ES-I3 (cell line): ENCODE results near the gene LIPC.

Experiments
- H3K36me3 ChIP-seq: 2 replicates; pipeline ENCODE4 v1.6.1; 2013; ENCODE audit warnings: mild to moderate bottlenecking, low read length, control low read depth, moderate library complexity; ENCODE audit not compliant: insufficient read depth
- H3K4me1 ChIP-seq: 2 replicates; pipeline ENCODE4 v1.6.1; 2013; ENCODE audit warnings: mild to moderate bottlenecking, control low read depth, low read length; ENCODE audit not compliant: insufficient read depth
- H3K9ac ChIP-seq: 2 replicates; pipeline ENCODE4 v1.6.1; 2013; ENCODE audit warnings: low read depth, mild to moderate bottlenecking, low read length, moderate library complexity
- H3K9me3 ChIP-seq: 2 replicates; pipeline ENCODE4 v1.6.1; 2013; ENCODE audit warnings: mild to moderate bottlenecking, low read length, moderate library complexity; ENCODE audit not compliant: control insufficient read depth, insufficient read depth

LIPC gene

DNA sequence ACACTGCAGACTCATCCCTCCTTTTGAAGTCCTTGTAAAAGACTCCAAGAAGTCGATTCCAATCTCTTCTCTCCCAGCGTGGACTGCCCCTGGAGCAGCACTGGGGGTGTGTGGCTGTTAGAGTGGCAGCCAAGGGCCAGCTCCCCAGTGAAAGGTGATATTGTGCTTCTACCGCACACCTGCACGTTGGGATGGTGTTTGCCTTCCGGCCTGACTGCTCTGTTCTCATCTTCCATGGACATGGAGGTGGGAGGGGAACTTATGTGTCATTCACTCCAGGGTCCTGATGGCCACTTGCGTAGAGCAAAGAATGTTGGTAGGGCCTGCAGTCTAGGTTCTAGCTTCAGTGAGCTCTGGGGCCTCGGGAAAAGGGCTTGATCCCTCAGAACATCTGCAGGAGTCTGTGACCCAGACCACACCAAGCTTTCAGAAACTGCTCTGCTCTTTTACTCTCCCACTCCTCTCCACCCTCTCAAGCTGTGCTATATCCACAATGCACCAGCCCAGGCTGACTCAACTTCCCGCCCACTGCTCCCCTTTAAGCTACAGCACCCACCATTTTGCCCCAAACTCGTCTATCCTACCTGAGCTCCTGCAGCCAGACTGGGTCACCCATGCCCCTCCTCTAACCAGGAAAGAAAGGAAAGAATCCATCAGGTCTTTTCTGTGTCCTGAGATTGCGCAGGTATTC lies 31.3 kb downstream of the LIPC start:
- Histone ChIP-seq H3K4me1 (peaks cover 9% of the 10 kb centered on the region; the same call in 1 of the 2 replicates), H3K36me3 (no peaks in the 10 kb centered on the region), H3K9ac (no peak overlapping the region), H3K9me3 (no peaks in the 10 kb centered on the region)

DNA sequence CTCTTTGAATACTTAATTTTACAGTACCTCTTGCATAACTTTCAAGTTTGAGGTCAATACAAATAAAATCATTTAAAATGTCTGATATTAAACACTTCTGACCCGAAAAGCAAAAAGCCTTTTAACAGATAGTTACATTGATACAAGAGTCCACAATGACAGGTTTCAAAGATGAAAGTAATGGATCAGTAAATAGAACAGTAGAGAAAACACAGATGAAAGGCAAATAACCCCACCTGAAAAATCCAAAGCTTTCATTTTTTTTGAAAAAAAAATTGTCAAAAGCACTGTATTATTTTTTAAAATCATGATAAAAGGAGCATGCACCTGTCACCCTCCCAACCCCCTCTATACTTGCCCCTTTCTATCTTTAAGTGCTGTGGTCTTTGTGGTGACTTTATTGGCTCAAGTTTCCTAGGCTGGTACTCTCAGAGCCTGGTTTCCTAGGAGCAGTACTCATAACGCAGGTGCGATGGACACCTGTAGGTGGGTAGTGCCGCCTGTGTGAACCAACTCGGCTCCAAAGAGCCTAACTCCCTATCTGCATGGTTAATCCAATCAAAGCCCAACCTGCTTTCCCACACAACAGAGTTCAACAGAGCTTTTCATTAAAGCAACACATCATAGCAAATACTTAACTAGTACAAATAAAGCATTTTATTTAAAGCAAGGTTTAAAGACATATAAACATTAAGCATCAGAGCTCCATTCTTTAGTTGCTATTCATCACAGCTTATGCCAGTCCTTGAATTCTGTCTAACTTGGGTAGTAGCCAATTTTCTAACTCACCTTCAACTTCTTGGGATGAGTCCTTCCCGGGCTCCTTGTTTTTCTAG lies 32.2 kb downstream of the LIPC start:
- Histone ChIP-seq H3K4me1 (peaks cover 11% of the 10 kb centered on the region), H3K9ac (no peak overlapping the region), H3K9me3 (no peaks in the 10 kb centered on the region), H3K36me3 (no peaks in the 10 kb centered on the region)

DNA sequence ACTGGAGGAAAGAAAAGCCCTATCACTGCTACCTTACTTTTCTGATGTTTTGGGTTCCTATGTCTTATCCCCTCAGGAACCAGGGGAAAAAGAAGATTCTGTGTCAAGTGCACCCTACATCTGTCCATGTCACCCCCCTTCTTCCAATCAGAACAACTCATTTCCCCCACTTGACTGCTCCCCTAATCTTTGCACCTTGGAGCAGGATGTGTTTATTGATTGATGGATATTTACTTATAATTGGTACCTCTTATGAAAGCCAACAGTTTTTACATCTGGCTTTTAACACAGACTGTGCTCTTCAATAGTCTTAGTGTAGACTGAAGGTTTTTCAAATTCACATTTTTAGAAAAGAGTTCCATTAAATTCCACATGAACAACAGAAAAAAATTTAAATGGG lies 33.3 kb downstream of the LIPC start:
- Histone ChIP-seq H3K9ac (no peak overlapping the region), H3K4me1 (peaks cover 19% of the 10 kb centered on the region), H3K36me3 (no peaks in the 10 kb centered on the region), H3K9me3 (no peaks in the 10 kb centered on the region)

DNA sequence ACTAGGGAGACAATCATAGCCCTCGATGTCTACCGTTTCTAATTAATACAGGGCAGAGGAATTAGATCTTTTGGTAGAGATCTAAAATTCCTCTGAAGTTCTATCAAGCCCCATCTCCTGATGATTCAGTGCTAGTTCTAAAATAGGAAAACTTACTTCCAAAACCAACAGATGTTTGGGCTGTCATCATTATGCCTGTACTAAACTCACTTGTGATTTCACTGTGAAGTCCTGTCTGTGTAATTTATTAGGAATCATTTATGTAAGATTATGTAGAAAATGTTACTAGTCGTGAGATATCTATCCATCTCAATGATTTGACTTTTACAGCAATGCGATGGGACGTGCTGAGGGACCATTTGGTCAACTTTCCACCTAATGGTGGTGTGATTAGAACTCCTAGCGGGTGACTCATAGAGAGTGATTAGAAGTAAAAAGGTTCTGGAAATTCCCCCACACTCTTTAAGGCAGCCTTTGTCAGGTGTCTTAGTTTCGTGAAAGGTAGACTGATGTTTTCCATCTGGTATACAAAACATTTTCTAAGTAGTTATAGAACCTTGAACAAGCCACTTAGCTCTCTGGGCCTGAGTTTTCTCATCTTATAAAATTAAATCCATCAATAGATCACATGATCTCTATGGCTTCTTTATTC lies 34.2 kb downstream of the LIPC start:
- Histone ChIP-seq H3K9ac (no peak overlapping the region), H3K4me1 (peaks cover 19% of the 10 kb centered on the region), H3K9me3 (no peaks in the 10 kb centered on the region), H3K36me3 (no peaks in the 10 kb centered on the region)

DNA sequence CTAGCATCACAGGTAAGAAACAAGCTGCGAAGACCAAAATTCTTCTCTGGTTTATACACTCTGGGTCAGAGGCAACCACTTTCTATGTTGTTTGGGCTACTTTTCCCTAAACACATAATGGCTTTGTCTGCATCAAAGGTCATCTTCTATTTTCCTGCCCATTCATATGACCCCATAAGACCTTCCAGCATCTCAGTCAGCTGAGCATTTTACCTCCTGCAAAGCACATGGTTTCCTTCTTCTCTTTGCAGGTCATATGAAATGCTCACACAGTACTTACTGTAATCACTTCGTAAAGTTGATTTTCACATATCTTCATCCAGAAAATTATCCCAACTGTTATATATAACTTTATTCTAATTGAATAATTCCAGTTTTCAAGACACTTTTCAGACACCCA lies 34.8 kb downstream of the LIPC start:
- peaks cover 19% of the 10 kb centered on the region for H3K4me1 ChIP-seq
- H3K9ac ChIP-seq, result no peak overlapping the region
- H3K36me3 ChIP-seq, result no peaks in the 10 kb centered on the region
- no peaks in the 10 kb centered on the region for H3K9me3 ChIP-seq

DNA sequence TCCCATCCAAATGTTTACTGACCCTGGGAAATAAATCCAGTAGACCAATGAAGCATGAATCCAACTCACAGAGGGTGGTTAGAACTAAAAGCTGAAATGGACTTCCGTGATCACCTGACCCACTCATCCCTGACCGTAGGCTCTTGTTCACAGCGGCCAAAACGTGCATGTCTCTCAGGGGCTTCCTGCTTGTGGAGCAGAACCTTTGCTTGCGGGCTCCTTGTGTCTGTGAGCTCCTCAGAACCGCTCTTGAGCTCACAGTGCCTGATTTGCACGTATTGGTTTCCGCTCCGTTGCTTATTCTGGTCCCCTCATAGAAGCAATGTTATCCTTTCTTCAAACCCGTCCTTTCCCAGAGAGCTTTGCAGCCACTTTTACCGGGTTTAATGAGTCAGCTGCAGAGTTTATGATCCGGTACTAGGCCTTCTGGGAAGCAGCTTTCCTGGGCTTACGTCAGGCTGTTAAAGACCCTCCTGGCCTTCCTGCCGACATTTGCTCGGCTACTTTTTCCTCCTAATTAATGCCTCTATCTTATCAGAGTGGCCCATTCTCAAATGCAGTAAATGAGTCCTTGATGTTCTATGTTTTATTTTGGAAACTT lies 35.4 kb downstream of the LIPC start:
- Histone ChIP-seq H3K9ac (no peak overlapping the region), H3K4me1 (peaks cover 18% of the 10 kb centered on the region), H3K9me3 (no peaks in the 10 kb centered on the region), H3K36me3 (no peaks in the 10 kb centered on the region)

DNA sequence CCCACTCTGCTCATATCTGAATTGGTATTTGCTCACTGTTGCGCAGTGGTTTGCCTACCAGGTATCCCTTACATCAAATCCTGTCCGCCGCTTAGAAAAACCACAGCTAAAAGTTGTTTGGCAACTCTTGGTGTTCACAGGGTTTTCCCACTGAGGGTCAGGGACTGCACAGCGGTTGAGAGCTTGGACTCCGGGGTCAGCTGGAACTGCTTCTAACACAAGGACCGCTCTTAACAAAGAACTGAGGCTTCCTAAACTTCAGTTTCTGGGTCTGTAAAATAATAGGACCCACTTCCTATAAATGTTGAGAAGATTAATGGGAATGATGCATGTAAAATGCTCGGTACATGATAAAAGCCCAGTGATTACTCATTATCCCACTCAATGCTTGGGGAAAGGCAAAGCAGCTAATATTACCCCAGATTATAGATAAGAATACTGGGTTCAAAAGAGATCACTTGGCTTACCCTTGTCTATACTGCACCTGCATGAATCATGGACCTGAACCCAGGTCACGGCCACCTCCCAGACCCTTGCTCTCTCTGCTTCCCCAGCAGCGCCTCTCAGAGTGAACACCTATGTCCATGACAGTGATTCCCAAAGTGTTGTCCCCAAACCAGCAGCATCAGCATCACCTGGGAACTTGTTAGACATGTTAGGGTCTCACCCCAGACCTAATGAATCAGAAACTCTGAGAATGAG lies 36.1 kb downstream of the LIPC start:
- H3K4me1 ChIP-seq, result peaks cover 16% of the 10 kb centered on the region
- no peak overlapping the region for H3K9ac ChIP-seq
- H3K36me3 ChIP-seq, result no peaks in the 10 kb centered on the region
- no peaks in the 10 kb centered on the region for H3K9me3 ChIP-seq

DNA sequence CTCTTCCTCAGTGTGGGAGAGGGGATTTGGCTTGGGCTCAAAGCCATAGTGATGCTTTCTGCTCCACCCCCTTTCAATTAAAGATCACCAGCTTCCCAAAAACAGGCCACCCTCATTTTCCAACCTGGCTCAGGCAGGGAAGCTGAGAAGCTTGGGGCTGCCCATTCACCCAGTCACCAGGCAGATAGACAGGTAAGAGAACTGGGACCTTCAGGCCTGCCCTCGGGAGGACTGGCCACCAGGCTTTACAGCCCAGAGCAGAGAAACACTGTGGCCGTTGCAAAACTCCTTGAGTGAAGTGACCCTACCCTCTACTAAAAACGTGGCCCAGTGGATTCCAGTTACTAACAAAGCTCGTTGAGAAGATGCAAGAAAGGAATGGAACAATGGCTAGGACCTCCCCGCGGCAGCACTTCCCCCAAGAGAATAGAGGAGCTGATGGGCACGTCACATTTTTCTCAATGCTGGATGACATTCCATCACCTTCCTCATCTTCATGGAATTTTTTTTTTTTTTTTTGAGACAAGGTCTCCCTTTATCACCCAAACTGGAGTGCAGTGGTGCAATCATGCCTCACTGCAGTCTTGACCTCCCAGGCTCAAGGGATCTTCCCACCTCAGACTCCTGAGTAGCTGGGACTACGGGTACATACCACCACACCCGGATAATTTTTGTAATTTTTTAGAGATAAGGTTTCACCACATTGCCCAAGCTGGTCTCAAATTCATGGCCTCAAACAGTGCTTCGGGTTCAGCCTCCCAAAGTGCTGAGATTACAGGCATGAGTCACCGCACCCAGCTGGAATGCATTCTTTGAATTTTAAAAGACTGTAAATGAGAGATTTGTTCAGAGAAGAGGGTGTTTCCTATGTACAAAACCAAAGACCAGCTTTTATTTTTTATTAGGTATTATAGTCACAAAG lies 37.9 kb downstream of the LIPC start:
- Histone ChIP-seq H3K9ac (no peak overlapping the region), H3K9me3 (no peaks in the 10 kb centered on the region), H3K36me3 (no peaks in the 10 kb centered on the region), H3K4me1 (peaks cover 20% of the 10 kb centered on the region)

DNA sequence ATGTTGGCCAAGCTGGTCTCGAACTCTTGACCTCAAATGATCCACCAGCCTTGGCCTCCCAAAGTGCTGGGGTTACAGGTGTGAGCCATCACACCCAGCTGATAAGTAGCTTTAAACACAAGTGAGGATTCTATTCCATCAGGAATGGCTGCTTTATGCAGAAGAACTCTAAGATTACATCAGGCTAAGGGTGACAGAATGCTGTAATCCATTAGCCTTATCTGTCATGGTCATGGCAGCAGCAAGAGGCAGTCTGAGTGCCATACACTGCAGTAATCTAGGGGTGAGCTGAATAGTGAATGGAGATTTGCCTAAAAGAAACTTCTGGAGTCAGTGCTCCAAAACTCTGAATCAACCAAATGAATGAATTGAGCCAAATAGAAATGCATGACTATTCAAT lies 39.6 kb downstream of the LIPC start:
- H3K4me1 ChIP-seq, result peaks cover 20% of the 10 kb centered on the region
- no peaks in the 10 kb centered on the region for H3K9me3 ChIP-seq
- no peaks in the 10 kb centered on the region for H3K36me3 ChIP-seq
- H3K9ac ChIP-seq, result no peak overlapping the region

DNA sequence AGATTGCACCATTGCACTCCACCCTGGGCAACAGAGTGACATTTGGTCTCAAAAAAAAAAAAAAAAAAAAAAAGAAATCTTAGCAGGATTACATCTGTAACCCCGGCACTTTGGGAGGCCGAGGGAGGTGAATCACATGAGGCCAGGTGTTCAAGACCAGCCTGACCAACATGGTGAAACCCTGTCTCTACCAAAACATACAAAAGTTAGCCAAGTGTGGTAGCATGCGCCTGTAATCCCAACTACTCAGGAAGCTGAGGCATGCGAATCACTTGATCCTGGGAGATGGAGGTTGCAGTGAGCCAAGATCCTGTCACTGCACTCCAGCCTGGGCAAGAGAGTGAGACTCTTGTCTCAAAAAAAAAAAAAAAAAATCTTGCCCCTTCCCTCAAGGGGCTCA lies 40.4 kb downstream of the LIPC start:
- H3K36me3 ChIP-seq, result no peaks in the 10 kb centered on the region
- H3K9ac ChIP-seq, result no peak overlapping the region
- H3K9me3 ChIP-seq, result no peaks in the 10 kb centered on the region
- H3K4me1 ChIP-seq, result peaks cover 20% of the 10 kb centered on the region

DNA sequence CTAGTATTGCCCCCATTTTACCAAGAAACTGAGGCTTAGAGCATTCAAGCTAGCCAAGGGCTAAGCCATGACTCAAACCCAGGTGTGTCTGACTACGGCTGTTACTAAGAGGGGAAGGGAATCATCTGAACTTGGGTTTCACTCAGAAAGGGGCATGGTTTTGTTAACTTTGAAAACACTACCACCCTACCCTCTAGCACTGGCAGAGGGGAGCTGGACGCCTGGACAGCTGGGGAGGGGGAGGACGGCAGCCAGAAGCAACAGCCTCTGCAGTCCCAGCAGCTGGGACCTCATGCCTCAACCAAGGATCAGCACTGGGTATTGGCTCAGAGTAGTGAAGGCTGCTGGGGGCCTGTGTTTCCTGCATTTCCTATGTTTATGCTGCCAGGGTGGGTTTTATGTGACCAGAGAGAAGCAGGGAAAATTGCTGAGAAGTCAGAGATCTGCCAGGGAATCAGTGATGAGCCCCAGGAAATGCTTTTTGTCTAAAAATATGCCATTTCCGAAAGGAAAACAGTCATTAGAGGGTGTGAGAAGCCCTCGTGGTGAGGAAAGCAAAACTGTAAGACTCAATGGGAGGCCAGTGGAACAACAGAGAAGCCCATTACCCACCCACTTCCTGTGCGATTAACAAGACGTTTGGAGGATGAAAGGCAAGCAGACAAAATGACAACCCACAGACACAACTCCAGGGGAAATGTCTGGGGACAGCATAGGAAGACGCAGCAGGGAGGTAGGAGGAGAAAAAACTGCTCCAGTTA lies 41.2 kb downstream of the LIPC start:
- peaks cover 20% of the 10 kb centered on the region for H3K4me1 ChIP-seq
- H3K9ac ChIP-seq, result no peak overlapping the region
- H3K9me3 ChIP-seq, result no peaks in the 10 kb centered on the region
- no peaks in the 10 kb centered on the region for H3K36me3 ChIP-seq

DNA sequence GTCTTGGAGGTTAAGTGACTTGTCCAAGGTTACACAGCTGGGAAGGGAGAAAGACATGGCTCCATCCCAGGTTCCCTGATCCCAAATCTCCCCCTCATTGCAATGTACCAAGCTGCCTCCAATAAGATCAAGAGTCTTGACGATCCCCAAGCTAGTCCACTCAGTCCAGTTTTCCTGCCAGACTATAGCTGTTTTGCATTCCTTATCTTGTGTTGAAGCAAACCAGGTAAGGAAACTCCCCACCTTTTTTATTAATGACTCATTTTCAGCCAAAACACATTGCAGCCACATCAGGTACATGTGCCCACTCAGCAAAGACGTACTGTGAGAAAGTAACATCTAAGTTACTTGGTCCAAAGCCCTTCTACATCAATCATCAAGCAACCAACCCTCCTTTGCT lies 41.9 kb downstream of the LIPC start:
- Histone ChIP-seq H3K4me1 (peaks cover 20% of the 10 kb centered on the region), H3K9ac (no peak overlapping the region), H3K9me3 (no peaks in the 10 kb centered on the region), H3K36me3 (no peaks in the 10 kb centered on the region)
